GM20000 (cell line): ENCODE measurements around the gene MPRIP.
A peak's percentile ranks its signal among the peaks of the same experiment; 100 is the strongest.
"Not testable (repeated sequence)": the region's sequence is repeated elsewhere in the genome, so short reads cannot be mapped to it uniquely, and the experiment has no call there.

ENCODE experiments used
- DNase-seq: peaks from one replicate; pipeline ENCODE4 v3.0.0; 2012; ENCODE audit warnings: low spot score
- TF ChIP-seq, protein P1 (sequence below): IDR thresholded peaks from 2 replicates; pipeline ENCODE4 v1.5.1; 2012; ENCODE audit warnings: mild to moderate bottlenecking, control low read depth; ENCODE audit errors: extremely low read depth, missing control alignments

Gene MPRIP

DNA sequence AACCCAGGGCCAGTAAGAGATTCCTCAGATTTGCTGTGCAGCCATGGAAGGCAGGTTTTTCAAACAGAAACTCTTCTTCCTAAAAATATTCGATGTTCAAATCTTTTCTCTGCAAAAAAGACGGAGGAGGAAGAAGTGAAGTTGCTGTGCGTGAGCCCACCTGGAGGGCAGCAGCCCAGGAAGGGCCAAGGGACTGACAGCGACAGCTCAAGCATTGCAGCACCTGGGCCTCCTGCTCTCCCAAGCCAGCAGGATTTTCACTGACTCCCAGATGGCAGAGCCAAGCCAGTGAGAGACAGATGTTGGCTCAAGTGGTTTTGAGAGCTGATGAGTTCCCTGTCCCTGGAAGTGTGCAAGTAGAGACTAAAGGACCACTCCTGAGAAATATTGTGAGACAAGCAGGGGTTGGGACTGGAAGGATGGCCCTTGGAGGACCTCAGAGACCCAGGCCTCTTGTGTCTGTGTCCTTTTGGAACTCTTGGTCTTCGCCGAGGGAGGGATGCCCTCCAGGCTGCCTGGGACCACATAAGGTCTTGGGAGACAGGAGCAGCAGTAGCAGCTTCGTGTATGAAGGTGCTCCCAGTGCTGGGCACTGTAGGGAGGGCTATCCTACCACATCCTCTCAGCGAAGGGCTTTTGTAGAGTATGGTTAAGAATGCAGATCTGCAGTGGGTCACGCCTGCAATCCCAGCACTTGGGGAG, 41.0 kb upstream of the MPRIP start:
- no peak for DNase-seq
- TF ChIP-seq, protein P1, sequence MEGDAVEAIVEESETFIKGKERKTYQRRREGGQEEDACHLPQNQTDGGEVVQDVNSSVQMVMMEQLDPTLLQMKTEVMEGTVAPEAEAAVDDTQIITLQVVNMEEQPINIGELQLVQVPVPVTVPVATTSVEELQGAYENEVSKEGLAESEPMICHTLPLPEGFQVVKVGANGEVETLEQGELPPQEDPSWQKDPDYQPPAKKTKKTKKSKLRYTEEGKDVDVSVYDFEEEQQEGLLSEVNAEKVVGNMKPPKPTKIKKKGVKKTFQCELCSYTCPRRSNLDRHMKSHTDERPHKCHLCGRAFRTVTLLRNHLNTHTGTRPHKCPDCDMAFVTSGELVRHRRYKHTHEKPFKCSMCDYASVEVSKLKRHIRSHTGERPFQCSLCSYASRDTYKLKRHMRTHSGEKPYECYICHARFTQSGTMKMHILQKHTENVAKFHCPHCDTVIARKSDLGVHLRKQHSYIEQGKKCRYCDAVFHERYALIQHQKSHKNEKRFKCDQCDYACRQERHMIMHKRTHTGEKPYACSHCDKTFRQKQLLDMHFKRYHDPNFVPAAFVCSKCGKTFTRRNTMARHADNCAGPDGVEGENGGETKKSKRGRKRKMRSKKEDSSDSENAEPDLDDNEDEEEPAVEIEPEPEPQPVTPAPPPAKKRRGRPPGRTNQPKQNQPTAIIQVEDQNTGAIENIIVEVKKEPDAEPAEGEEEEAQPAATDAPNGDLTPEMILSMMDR, result no peak

DNA sequence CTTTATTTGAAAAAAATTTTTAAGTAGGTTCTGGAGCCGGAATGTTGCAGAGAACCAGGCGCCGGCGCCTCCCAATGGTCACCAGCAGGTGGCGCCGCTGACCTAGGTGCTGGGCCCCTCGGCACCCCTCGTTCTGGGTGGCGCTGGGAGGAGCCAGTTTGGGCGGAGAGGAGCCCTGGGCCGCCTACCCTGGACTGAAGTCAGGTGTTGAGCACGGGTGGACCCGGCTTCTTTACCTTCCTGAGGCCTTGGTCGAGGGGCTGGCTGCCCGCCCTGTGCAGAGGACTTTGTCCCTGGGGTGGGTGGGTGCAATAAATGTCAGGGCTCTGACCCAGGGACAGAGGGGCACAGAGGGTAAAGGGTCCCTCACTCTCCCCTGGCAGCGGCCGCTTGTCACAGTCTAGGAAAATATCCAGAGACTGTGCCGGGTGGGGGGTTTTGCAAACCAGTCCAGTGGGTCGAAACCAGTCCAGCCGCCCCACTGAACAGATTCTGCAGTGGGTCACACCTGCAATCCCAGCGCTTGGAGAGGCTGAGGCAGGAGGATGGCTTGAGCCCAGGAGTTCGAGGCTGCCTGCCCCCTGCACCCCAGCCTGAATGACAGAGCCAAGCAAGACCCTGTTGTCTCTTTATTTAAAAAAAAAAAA, 40.3 kb upstream of the MPRIP start:
- DNase-seq, result peak; percentile 87
- TF ChIP-seq, protein P1, result peak; percentile 92

DNA sequence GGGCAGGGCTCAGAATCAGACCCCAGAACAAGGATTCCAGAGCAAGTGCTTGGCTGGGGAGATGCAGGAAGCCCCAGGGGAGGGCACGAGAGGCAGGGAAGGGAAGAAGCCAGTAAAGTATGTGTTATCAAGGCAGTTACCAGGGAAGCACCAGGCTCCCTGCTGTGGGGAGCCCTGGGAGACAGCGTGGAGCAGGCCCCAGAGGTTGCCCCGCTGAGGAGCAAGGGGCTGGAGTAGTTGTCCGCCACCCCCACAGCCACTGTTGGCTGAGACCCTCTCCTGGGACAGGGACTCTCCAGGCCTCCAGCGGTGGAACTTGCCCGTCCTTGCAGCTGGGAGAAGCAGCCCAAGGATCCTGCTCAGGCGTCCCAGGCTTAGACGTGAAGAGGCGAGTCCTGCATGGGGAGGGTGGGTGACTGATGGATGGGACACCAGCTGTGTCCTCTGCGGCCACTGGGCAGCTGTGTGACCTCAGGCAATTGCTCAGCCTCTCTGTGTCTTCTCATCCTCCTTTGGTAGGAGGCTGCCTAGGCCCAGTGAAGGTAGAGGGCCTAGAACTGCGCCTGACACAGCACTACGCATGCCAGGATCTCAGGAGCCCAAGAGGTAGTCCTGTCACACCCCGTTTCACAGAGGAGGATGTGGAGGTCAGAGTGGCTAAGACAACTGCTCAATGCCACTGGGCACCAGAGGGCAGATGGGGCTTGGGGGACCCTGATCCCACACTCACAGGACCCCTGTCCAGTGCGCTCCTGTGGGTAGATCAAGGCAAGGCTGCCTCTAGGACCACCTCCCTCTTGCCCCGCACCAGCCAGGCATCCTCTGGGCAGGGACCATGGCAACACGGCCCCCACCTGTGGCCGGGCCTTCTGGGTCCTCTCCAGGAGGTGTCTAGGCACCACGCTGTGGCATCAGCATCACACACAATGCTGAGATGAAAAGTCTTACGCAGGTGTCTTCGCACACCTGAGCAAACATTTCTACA, 39.2 kb upstream of the MPRIP start:
- not testable (repeated sequence) for DNase-seq

DNA sequence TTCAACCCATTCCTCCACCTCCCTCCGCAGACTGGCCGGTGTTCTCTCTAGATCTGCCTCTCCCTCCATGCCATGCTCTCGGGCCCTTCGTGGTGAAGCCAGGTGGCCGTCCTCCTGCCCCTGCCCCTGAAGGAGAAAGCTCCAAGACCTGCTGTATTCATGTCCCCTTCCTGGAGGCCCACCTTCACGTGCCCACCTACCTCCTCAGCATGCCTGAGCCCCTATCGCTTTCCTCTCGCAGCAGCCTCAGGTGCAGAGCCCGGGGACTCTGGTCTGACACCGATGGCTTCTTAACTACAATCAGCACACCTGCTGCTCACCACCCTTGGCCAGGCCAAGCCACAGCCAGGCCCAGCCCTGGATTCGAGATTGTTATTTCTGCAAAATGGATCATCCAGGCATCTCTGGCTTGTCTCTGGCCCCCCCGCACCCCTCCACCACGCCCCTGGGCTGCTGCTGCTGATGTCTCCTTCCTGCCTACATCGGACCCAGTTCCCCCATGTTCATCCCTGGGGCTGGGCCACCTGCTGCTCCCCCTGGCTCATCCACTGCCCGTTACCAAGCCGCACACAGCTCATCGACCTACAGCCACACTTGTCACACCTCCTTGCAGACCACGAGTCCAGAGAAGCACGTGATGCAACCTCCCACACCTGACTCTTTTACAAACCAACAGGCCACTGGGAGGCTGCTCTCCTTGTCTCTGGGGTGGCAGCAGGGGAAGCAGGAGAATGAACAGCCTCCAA, 37.8 kb upstream of the MPRIP start:
- TF ChIP-seq, protein P1, result no peak
- DNase-seq, result no peak

DNA sequence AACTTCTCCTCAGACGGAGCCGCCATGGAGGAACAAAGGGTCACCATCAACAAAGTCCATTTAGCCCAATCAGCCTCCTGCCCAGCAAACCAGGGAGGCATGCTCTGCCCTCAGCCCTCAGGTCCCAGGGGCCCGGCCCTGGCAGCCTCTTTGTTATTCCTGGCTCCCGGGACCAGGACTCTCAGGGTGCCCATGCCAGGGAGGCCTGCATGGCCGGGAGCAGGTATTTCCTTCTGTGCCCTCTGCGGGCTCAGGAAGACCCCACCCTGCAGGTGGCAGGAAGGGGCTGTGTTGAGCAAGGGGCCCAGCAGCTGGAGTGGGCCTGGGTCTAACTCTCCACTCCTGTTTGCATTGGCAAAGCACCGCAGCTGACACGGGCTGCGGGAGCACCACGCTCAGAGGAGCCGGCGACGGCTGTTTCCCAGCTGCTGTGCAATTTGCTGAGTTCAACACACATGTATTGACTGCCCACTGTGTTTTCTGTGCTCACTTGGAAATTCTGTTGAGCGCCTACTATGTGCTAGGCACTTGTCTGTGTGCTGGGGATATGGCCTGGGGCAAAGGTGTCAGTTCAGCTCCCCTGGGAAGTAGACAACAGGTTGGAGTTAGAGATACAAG, 37.2 kb upstream of the MPRIP start:
- DNase-seq, result not testable (repeated sequence)

DNA sequence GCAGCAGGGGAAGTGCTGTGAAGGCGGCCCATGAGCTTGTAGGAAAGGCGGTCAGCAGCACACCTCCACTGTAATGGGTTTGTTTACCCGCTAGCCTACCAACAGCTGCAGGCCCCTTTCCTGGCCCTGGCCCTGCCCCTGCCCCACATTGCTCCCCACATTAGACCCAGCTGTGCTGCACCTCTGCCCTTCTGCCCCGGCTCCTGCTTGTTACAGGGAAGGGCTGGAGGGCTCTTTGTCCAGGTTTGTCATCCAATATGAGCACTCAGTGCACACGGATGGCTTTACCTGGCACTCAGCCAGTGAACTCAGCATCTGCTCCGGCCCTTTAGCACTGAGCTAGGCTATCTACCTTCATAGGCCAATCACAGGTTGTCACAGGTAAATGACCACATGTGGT, 34.4 kb upstream of the MPRIP start:
- DNase-seq, result not testable (repeated sequence)

DNA sequence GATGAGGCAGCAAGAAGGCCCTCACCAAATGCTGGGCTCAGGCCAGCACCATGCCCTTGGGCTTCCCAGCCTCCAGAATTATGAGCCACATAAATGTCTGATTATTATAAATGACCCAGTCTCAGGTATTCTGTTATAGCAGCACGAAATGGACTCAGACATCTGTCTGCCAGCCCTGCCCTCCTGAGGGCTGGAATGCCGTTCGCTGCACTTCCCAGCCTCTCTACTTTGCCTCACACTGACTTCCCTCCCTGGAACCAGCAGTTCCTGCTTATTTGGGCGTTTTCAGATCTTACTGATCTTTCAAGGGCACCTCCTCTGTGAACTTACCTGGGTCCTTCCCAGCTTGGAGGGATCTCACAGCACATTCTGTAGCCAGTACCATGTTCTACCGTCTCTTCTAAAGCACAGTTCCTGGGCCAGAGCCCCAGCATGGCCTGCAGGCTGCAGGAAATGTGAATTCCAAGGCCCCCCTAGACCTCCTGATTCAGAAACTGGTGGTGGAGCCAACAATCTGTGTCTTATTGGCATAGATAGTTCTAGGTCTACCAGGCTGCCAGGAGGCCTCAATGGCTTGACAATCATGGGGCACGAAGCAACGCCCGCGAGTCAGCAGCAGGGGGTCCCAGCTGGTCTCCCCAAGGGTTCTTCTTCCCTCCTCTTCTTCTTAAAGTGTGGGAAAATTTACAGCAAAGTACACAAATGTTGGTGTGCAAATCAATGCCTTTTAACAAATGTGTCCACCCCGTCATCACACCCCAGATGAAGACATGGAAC, 33.4 kb upstream of the MPRIP start:
- DNase-seq, result not testable (repeated sequence)

DNA sequence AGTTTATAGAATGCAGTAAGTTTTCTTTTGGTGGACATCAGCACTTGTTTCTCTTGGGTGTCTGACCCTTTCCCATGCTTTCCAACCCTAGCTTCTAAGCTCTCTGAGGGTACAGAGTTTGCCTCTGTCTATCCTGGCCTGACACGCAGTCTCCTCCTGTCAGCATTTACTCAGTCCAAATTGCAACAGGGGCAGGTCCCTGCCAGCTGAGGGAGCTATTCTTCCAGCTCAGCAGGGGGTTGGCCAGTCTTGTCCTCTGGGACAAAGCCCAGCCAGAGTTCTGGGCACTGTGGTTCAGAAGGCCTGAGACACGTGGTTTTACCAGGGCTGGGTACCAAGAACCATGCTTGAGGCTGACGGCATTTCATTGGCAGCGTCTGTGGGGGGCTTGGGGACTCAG, 32.3 kb upstream of the MPRIP start:
- not testable (repeated sequence) for DNase-seq

DNA sequence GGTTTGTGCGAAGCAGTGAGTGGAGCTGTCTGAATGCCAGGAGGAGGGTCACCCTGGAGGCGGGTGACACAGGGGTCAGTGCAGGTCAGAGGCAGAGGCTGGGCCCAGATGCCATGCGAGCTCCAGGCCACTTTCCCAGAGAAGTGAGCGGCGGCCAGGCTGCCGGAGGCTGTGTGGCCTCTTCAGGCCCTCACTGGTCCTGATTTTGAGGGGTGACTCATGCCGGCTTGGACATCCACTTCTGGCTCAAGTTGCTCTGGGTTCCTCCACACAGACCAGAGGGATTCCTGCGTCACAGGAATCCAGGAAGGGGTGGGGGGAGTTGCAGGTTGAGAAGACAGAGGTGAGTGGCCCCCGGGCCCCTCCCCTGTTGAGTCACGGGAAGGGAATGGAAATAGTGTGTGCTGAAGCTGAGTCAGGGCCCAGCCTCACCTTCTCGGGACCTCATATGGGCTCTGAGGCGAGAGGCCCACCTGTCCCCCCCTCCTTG, 31.7 kb upstream of the MPRIP start:
- not testable (repeated sequence) for DNase-seq

DNA sequence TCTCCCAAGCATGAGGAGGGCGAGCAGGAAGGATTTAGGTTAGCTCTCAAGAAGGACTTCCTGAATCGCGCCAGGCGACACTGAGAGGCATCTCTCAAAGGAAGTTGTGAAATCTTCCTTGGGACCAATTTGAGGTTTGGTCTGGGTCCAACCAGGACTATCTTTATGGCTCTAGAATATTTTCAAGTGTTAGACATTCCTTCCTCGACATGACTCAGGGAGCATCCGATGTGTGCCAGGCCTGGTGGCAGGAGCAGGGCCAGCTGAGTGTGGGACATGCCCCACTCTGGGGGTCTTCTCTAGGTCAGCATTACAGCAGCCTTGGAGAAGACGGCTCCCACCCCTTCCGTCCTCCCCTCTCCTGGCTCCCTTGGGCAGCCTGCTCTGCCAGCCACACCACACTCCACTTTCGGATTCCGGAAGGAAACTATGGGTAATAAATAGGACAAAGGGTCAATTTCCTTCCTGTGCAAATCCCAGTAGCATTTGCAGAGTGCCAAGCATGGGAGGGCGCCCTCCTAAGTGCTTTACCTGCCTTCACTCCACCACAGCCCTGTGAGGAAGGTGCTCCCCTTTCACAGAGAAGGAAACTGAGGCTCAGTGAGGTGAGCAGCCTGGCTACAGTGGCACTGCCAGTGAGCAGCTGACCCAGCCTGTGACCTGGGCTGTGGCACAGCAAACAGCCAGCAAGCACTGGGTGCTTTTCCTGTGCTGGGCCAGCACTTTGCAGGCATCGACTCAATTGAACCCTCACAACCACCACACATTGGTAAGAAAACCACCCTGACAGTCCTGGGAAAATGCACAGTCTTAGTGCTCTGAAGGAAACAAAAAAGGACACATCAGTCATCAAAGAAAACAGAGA, 31.0 kb upstream of the MPRIP start:
- DNase-seq, result not testable (repeated sequence)

DNA sequence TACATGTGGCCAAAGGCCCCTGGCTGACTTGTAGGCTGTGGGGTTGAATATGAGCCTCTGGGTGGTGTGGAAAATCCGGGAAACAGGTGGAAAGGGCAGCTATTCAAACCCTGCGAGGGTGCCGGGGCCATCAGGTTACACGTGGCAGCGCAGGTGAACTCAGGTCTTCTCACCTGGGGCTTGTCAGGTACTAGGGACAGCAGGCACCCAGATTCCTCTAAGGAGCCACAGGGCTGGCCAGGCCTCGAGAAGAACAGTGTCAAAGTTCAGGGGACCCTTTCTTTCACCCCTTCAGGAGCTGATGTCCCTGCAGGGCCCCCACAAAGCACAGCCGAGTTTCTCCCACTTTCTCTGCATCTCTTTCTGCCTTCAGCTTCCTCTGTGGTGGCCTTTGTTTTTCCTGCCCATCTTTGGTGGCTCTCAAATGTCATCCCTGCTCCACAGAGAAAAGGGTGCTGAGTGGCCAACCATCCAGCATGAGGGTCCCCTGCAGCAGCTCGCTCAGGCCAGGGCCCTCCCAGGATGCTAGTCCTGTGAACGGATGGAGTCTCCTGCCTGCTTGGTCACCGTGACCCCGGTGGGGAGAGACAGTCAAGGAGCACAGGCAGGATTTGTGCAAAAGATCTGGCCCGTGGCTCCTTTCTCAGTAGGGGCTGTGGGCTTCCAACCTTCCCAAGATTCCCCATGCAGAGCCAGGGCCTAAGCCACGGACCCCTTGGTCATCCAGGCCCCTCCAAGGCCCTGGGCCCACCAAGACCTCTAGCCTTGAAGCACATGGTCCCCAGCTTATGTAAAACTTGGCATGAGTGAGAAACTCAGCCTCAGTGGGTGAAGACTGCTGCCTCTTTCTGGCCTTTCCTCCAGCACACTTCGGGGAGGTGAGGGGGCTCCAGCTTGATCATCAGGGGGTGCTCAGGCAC, 28.2 kb upstream of the MPRIP start:
- DNase-seq, result not testable (repeated sequence)

DNA sequence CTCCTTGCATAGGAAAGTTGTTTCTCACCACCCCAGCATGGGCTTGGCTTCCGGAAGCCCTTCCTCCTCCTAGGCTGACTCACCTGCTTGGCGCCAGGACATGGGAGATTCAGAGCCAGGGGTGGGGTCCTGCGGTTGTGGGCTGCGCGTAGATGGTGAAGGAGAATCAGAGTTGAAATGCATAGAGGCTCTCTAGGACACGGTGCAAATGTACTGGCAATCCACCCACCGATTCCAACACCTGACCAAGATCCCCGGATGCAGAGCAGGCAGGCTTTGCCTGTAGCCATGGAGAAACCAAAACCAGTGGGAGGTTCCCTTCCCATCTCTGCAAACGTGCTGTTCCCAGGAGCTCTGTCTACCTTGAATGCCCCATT, 27.5 kb upstream of the MPRIP start:
- not testable (repeated sequence) for DNase-seq
